HL-60 (cell line): ENCODE results near the gene PIGV.

Experiments
- CTCF ChIP-seq: IDR thresholded peaks from one replicate; pipeline ENCODE4 v1.5.1; 2011; ENCODE audit warnings: low read length, control low read depth, inconsistent platforms; ENCODE audit not compliant: insufficient read depth
- GABPA ChIP-seq: IDR thresholded peaks from 2 replicates; pipeline ENCODE4 v1.6.1; 2012; ENCODE audit warnings: low read depth
- POLR2AphosphoS5 ChIP-seq: IDR thresholded peaks from 2 replicates; pipeline ENCODE4 v1.6.1; 2012; ENCODE audit warnings: low read depth
- REST ChIP-seq: IDR thresholded peaks from 2 replicates; pipeline ENCODE4 v1.6.1; 2012; ENCODE audit warnings: low read depth; ENCODE audit not compliant: insufficient replicate concordance
- SPI1 ChIP-seq: IDR thresholded peaks from 2 replicates; pipeline ENCODE4 v1.6.1; 2012; ENCODE audit warnings: low read depth, mild to moderate bottlenecking, borderline replicate concordance

- no peak for TF ChIP-seq POLR2AphosphoS5
- TF ChIP-seq CTCF: no peak
- no peak for TF ChIP-seq SPI1
- TF ChIP-seq GABPA: no peak
- no peak for TF ChIP-seq REST
Observed at GRCh38 chr1:26739329-26739914, 48.3 kb upstream of the PIGV start.
